Suppressor macrophage treated with lipopolysaccharide for 1 hour (primary cell): Measurements from ENCODE around the gene PLEKHG2.

Experiments used
- DNase-seq, 3 donors: peaks; one replicate each; pipeline ENCODE4 v3.0.0-alpha.2; 2020 to 2022

Gene PLEKHG2

GRCh38 chr19:39405958-39406655 is 6.4 kb upstream of the PLEKHG2 start:
- no peak for DNase-seq

GRCh38 chr19:39406656-39407409 is 5.6 kb upstream of the PLEKHG2 start, which contains the start of gene ZFP36:
Gene ZFP36, plus strand, starts transcription at chr19:39406847. Its CDS starts 58 bp downstream, at chr19:39406905.
- DNase-seq: peak; percentile 92 to 97 (median 96)

GRCh38 chr19:39407410-39407659 is 5.1 kb upstream of the PLEKHG2 start:
- DNase-seq: no peak

GRCh38 chr19:39407660-39408391 is 4.6 kb upstream of the PLEKHG2 start:
- peak; percentile 58 to 67 (median 59) for DNase-seq

- peak; percentile 58 to 66 (median 62) for DNase-seq
Measured at GRCh38 chr19:39408392-39409207, 3.9 kb upstream of the PLEKHG2 start.

GRCh38 chr19:39409208-39410016 is 3.1 kb upstream of the PLEKHG2 start:
- DNase-seq: peak; percentile 80 to 96 (median 91)

- DNase-seq: peak; percentile 83 to 91 (median 84)
Measured at GRCh38 chr19:39410017-39410830, 2.2 kb upstream of the PLEKHG2 start.

GRCh38 chr19:39410831-39411080 is 1.7 kb upstream of the PLEKHG2 start:
- DNase-seq: no peak

GRCh38 chr19:39411081-39411831 is 1.2 kb upstream of the PLEKHG2 start:
- peak; percentile 51 to 65 (median 61) for DNase-seq

GRCh38 chr19:39411832-39412099 is 703 bp upstream of the PLEKHG2 start:
- peak; percentile 94 to 97 (median 97) for DNase-seq

- DNase-seq: no peak
Measured at GRCh38 chr19:39412867-39413271, 400 bp downstream of the PLEKHG2 start.

GRCh38 chr19:39413272-39413910 is 922 bp downstream of the PLEKHG2 start:
- DNase-seq: peak in 1 of 3 donors; percentile 46

- peak; percentile 33 to 64 (median 60) for DNase-seq
Measured at GRCh38 chr19:39413911-39414608, 1.6 kb downstream of the PLEKHG2 start.

- no peak for DNase-seq
Measured at GRCh38 chr19:39415111-39416046, 2.9 kb downstream of the PLEKHG2 start.

- DNase-seq: no peak
Measured at GRCh38 chr19:39416152-39417120, 4.0 kb downstream of the PLEKHG2 start.

- DNase-seq: no peak
Measured at GRCh38 chr19:39417463-39418181, 5.2 kb downstream of the PLEKHG2 start.
